ENCODE results near the gene TAGAP. TPM values are rescaled to one million over a fixed set of nuclear protein-coding genes. Genes with fewer than 3 reads are reported as not detected.
A peak's percentile ranks its signal among the peaks of the same experiment; 100 is the strongest.

Gene TAGAP
- total and polyA plus RNA-seq, 10 of the 15 experiments (the other 5 are each of a cell fraction or from before 2014, with no cell fraction given): 5.3 to 27.4 (median 18.9) TPM

DNA sequence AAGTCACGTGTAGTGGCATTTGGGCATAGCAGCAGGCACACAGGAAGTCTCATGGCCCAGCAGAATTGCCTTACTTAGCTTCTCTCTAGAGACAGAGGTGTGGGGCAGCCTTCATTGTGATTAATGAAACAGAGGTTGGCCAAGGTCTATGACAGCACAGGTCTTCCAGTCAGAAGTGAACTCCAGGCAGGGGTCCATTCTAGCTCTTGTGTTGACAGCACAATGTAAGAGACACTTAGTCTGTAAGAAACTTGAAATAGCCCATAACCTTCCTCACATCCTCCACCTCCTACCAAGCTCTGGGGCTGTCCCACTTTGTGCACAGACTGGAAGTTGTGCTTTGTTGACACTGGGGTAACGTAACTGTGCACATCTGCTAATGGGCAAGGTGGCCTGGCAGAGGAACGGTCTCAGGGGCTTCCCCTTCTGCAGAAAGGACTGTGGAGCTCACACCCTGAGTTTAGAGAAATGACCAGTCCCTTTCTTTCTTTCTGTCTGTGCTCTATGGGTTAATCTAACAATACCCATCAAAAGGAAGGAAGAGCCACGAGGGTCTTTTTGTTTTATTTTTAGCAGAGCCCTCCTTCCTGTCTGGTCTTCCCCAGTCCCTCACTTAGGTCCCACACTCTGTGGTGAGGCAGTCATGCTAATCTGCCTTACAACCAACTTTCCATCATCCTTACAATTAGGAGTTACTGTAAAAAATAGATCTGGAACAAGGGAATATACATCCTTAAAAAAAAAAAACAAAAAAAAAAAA is 35.6 kb upstream of the TAGAP start:
- BruUV-seq (replicated peaks): no TSS peak
- TF ChIP-seq ZNF24 (IDR thresholded peaks at IDR 0.05) (no peak), KDM1A (IDR thresholded peaks at IDR 0.05; ENCODE audit: borderline replicate concordance) (no peak), NR2F1 (conservative IDR thresholded peaks at IDR 0.05) (no peak), KLF5 (IDR thresholded peaks at IDR 0.05; ENCODE audit: partially characterized antibody) (no peak), RUNX3 (IDR thresholded peaks at IDR 0.05; ENCODE audit: low read length) (peak; percentile 70; the same call in 1 of the 2 replicates), EED (IDR thresholded peaks at IDR 0.05; ENCODE audit: low read depth) (peak; percentile 79), BRCA1 (IDR thresholded peaks at IDR 0.05; ENCODE audit: low read depth, low read length) (no peak), CBX3 (IDR thresholded peaks at IDR 0.05; ENCODE audit: borderline replicate concordance, low read depth) (no peak), MEF2A (IDR thresholded peaks at IDR 0.05; ENCODE audit: insufficient read depth, low read depth, low read length) (no peak), SRF (IDR thresholded peaks at IDR 0.05; ENCODE audit: low read depth in 2 of 2, low read length in 2 of 2) (0 out of 4 replicates have a peak, but pooled peaks of 1 of the 2 experiments have one; percentile 28), TAF1 (IDR thresholded peaks at IDR 0.05; ENCODE audit: borderline replicate concordance, low read depth, low read length) (no peak), MXI1 (IDR thresholded peaks at IDR 0.05; ENCODE audit: low read depth, low read length) (no peak), FOXM1 (IDR thresholded peaks at IDR 0.05; ENCODE audit: low read depth, low read length) (peak; percentile 60; the same call in 1 of the 2 replicates), IKZF2 (IDR thresholded peaks at IDR 0.05) (peak in 1 of 2 experiments; percentile 22; a peak in 1 of 4 replicates), LARP7 (IDR thresholded peaks at IDR 0.05) (0 out of 2 replicates have a peak, but pooled peaks have one; percentile 37)
- TF ChIP-seq, protein P1, sequence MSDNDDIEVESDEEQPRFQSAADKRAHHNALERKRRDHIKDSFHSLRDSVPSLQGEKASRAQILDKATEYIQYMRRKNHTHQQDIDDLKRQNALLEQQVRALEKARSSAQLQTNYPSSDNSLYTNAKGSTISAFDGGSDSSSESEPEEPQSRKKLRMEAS (IDR thresholded peaks at IDR 0.05; ENCODE audit: low read depth, low read length): no peak
- TF ChIP-seq, protein P2, sequence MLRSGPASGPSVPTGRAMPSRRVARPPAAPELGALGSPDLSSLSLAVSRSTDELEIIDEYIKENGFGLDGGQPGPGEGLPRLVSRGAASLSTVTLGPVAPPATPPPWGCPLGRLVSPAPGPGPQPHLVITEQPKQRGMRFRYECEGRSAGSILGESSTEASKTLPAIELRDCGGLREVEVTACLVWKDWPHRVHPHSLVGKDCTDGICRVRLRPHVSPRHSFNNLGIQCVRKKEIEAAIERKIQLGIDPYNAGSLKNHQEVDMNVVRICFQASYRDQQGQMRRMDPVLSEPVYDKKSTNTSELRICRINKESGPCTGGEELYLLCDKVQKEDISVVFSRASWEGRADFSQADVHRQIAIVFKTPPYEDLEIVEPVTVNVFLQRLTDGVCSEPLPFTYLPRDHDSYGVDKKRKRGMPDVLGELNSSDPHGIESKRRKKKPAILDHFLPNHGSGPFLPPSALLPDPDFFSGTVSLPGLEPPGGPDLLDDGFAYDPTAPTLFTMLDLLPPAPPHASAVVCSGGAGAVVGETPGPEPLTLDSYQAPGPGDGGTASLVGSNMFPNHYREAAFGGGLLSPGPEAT (IDR thresholded peaks at IDR 0.05; ENCODE audit: low read depth): 0 out of 2 replicates have a peak, but pooled peaks have one; percentile 22
- TF ChIP-seq, protein P3, sequence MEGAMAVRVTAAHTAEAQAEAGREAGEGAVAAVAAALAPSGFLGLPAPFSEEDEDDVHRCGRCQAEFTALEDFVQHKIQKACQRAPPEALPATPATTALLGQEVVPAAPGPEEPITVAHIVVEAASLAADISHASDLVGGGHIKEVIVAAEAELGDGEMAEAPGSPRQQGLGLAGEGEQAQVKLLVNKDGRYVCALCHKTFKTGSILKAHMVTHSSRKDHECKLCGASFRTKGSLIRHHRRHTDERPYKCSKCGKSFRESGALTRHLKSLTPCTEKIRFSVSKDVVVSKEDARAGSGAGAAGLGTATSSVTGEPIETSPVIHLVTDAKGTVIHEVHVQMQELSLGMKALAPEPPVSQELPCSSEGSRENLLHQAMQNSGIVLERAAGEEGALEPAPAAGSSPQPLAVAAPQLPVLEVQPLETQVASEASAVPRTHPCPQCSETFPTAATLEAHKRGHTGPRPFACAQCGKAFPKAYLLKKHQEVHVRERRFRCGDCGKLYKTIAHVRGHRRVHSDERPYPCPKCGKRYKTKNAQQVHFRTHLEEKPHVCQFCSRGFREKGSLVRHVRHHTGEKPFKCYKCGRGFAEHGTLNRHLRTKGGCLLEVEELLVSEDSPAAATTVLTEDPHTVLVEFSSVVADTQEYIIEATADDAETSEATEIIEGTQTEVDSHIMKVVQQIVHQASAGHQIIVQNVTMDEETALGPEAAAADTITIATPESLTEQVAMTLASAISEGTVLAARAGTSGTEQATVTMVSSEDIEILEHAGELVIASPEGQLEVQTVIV (IDR thresholded peaks at IDR 0.05; ENCODE audit: borderline replicate concordance, partially characterized antibody): no peak

More for the DNA sequence above, 35.6 kb upstream of the TAGAP start:
- ChIA-PET POLR2A (interaction anchor here (0.5 to 2.9 kb wide), 20 partner anchors 9 to 901 kb away, joined by 3 to 14 read pairs (median 4); partner anchors contain the start of genes RSPH3 and TAGAP), SMC1A (ENCODE audit: uncharacterized antibody, unreplicated experiment) (interaction anchor here (0.8 to 7.9 kb wide), 16 partner anchors 8 to 71 kb away, joined by 3 to 86 read pairs (median 6); partner anchors contain the start of gene TAGAP), CTCF (interaction anchor here (0.5 to 2.7 kb wide), 15 partner anchors 9 to 420 kb away, joined by 3 to 20 read pairs (median 5); partner anchors contain the start of gene TAGAP), RAD21 (ENCODE audit: unreplicated experiment) (interaction anchor here (0.8 to 4.9 kb wide), 14 partner anchors 9 to 71 kb away, joined by 3 to 35 read pairs (median 5); partner anchors contain the start of gene TAGAP)
- peak; percentile 86 for ATAC-seq
- H3K27me3 ChIP-seq (replicated peaks in 1 of 2; ENCODE audit: control insufficient read depth in 2 of 2, insufficient read depth in 2 of 2, low read length in 1 of 2): no peaks in the 10 kb centered on the region
- H3K36me3 ChIP-seq (ENCODE audit: control insufficient read depth in 2 of 2, insufficient read depth in 2 of 2, low read length in 1 of 2): no peaks in the 10 kb centered on the region; a peak in 1 of 4 replicates
- no peak overlapping the region; the same call in 1 of the 2 replicates for H2AFZ ChIP-seq (ENCODE audit: control insufficient read depth, low read depth, low read length)
- FAIRE-seq: no peak
- in situ Hi-C loops (cut with MboI) (no loop called here), intact Hi-C loops (cut with micrococcal nuclease; ENCODE audit: unreplicated experiment) (no loop called here)
- H3K9ac ChIP-seq (ENCODE audit: control insufficient read depth, insufficient read depth, low read length): no peak overlapping the region
- no peak overlapping the region for H3K4me3 ChIP-seq
- no peak overlapping the region for H3K4me2 ChIP-seq (ENCODE audit: control insufficient read depth, insufficient read depth)
- H3K4me1 ChIP-seq (ENCODE audit: control insufficient read depth, insufficient read depth, low read length): peaks cover 4% of the 10 kb centered on the region; the same call in 1 of the 2 replicates
- H3K9me3 ChIP-seq (replicated peaks; ENCODE audit: control insufficient read depth, insufficient read depth, low read length): no peaks in the 10 kb centered on the region; the same call in 2 of the 3 replicates
- no peak overlapping the region for H3K27ac ChIP-seq (ENCODE audit: control insufficient read depth, insufficient read depth)
- no peaks in the 10 kb centered on the region for H4K20me1 ChIP-seq (ENCODE audit: control insufficient read depth, insufficient read depth)
- DNase-seq (ENCODE audit: low read depth, low spot score): no peak
- 1% methylated on average over 4 of the region's 4 CpGs for WGBS (ENCODE audit: insufficient coverage, insufficient replicate concordance, low lambda C conversion rate, missing lambda C conversion rate)
- no peaks in the 10 kb centered on the region for H3K79me2 ChIP-seq (ENCODE audit: control insufficient read depth, insufficient read depth, low read length)
